Ovary (tissue), 3 donors: Measurements from ENCODE around the gene TAOK1.

ENCODE experiments used
- EP300 ChIP-seq: sonication (generic); formaldehyde crosslinking; IDR thresholded peaks from one replicate; pipeline ENCODE4 v1.6.1; 2017; ENCODE audit warnings: antibody characterized with exemption
- POLR2A ChIP-seq: fragments of 450-650 bp; IDR thresholded peaks from one replicate; pipeline ENCODE4 v1.6.1; 2017; ENCODE audit warnings: antibody characterized with exemption, mild to moderate bottlenecking, moderate library complexity
- TF ChIP-seq, protein P1 (sequence below), 3 donors: fragments of 450-650 bp in 2 of 3; fragments of 200-600 bp in 1 of 3; IDR thresholded peaks; one replicate each; pipeline versions ENCODE4 v1.5.1 to v1.8.0; 2016 to 2022; ENCODE audit warnings: antibody characterized with exemption in 3 of 3, mild to moderate bottlenecking in 1 of 3
- donor health status: DM: no; HTN: no; CAD: no.

- TF ChIP-seq, protein P1, sequence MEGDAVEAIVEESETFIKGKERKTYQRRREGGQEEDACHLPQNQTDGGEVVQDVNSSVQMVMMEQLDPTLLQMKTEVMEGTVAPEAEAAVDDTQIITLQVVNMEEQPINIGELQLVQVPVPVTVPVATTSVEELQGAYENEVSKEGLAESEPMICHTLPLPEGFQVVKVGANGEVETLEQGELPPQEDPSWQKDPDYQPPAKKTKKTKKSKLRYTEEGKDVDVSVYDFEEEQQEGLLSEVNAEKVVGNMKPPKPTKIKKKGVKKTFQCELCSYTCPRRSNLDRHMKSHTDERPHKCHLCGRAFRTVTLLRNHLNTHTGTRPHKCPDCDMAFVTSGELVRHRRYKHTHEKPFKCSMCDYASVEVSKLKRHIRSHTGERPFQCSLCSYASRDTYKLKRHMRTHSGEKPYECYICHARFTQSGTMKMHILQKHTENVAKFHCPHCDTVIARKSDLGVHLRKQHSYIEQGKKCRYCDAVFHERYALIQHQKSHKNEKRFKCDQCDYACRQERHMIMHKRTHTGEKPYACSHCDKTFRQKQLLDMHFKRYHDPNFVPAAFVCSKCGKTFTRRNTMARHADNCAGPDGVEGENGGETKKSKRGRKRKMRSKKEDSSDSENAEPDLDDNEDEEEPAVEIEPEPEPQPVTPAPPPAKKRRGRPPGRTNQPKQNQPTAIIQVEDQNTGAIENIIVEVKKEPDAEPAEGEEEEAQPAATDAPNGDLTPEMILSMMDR (IDR thresholded peaks at IDR 0.05): no peak
- TF ChIP-seq POLR2A (no peak), EP300 (no peak)
These were observed 205.2 kb downstream of the TAOK1 start for GRCh38 chr17:29595107-29595942.
